Activated CD8-positive, alpha-beta T cell treated with anti-CD3 and anti-CD28 coated beads for 36 hours (primary cell): ENCODE results near the gene JPH4. TPM values are rescaled to one million over a fixed set of nuclear protein-coding genes. Genes with fewer than 3 reads are reported as not detected.

ENCODE experiments used
- ATAC-seq: fragments of 200-7000 bp; cut with Tn5 transposase; one replicate; pipeline ENCODE4 v1.10.0; 2021; ENCODE audit warnings: mild to moderate bottlenecking, moderate library complexity
- CTCF ChIA-PET: fragments of 350-600 bp; sonication (Branson Sonifier 250); formaldehyde crosslinking; loops from one replicate; lab custom pipeline; 2021; ENCODE audit warnings: antibody characterized with exemption; lab: Charles Lee
- POLR2A ChIA-PET: fragments of 350-600 bp; sonication (Branson Sonifier 250); formaldehyde crosslinking; loops from one replicate; lab custom pipeline; 2021; ENCODE audit warnings: antibody characterized with exemption; lab: Charles Lee
- DNase-seq: peaks from one replicate; pipeline ENCODE4 v3.0.0-alpha.2; 2020
- H3K27ac Mint-ChIP-seq: one replicate; pipeline ENCODE4 v1.8.0; 2021; ENCODE audit warnings: mild to moderate bottlenecking, mixed read lengths
- H3K27me3 Mint-ChIP-seq: one replicate; pipeline ENCODE4 v1.8.0; 2021; ENCODE audit warnings: mixed read lengths
- H3K36me3 Mint-ChIP-seq: one replicate; pipeline ENCODE4 v1.8.0; 2021; ENCODE audit warnings: low read depth, mixed read lengths
- H3K4me1 Mint-ChIP-seq: one replicate; pipeline ENCODE4 v1.8.0; 2021; ENCODE audit warnings: low read depth, mixed read lengths
- H3K4me3 Mint-ChIP-seq: one replicate; pipeline ENCODE4 v1.8.0; 2021; ENCODE audit warnings: mild to moderate bottlenecking, moderate library complexity, mixed read lengths
- H3K9me3 Mint-ChIP-seq: one replicate; pipeline ENCODE4 v1.8.0; 2021; ENCODE audit warnings: mixed read lengths
- CTCF ChIP-seq: fragments of 200-600 bp; IDR thresholded peaks from one replicate; pipeline ENCODE4 v1.8.0; 2022; ENCODE audit warnings: antibody characterized with exemption, mild to moderate bottlenecking
- intact Hi-C: fragments of 100-400 bp; cut with micrococcal nuclease; formaldehyde crosslinking; loops from one replicate; pipeline ENCODE4 v1.10.0; 2022
- total RNA-seq, 2 experiments: library from RNA; stranded (reverse); gene quantifications; one replicate each; pipeline ENCODE4 v1.2.3, GENCODE V29; 2021

The JPH4 gene
- total RNA-seq, 2 experiments from 2014 or later, result 0.25 to 0.51 TPM

GRCh38 chr14:23542261-23542660 lies 36.3 kb downstream of the JPH4 start:
- Mint-ChIP-seq H3K9me3 (no peaks in the 10 kb centered on the region), H3K27ac (no peak overlapping the region), H3K36me3 (no peaks in the 10 kb centered on the region), H3K27me3 (no peaks in the 10 kb centered on the region), H3K4me3 (no peak overlapping the region), H3K4me1 (no peaks in the 10 kb centered on the region)
- ATAC-seq (no peak), DNase-seq (no peak)
- POLR2A ChIA-PET, result no interaction called here
- no peak for TF ChIP-seq CTCF
- CTCF ChIA-PET, result interaction anchor here (1.0 to 8.3 kb wide), 3 partner anchors 12 to 63 kb away, joined by 3 to 78 read pairs (median 7); partner anchors contain the start of gene THTPA
- intact Hi-C loops, result no loop called here

GRCh38 chr14:23540141-23540469 lies 38.5 kb downstream of the JPH4 start:
- CTCF ChIA-PET, result interaction anchor here (0.7 to 8.3 kb wide), 13 partner anchors 9 to 92 kb away, joined by 3 to 78 read pairs (median 5); partner anchors contain the start of genes THTPA and ZFHX2
- Mint-ChIP-seq H3K36me3 (no peaks in the 10 kb centered on the region), H3K4me1 (no peaks in the 10 kb centered on the region), H3K27me3 (no peaks in the 10 kb centered on the region), H3K4me3 (no peak overlapping the region), H3K9me3 (no peaks in the 10 kb centered on the region), H3K27ac (no peak overlapping the region)
- intact Hi-C loops, result no loop called here
- ATAC-seq (no peak), DNase-seq (no peak)
- POLR2A ChIA-PET, result interaction anchor here (1.4 kb wide), 1 partner anchor 60 kb away, joined by 4 read pairs; no protein-coding TSS in a partner anchor
- TF ChIP-seq CTCF, result no peak

GRCh38 chr14:23539248-23540140 lies 39.1 kb downstream of the JPH4 start:
- peak; percentile 92 for ATAC-seq
- ChIA-PET CTCF (interaction anchor here (0.7 to 8.3 kb wide), 21 partner anchors 9 to 213 kb away, joined by 3 to 78 read pairs (median 5); partner anchors contain the start of genes THTPA and ZFHX2), POLR2A (interaction anchor here (1.4 kb wide), 1 partner anchor 60 kb away, joined by 4 read pairs; no protein-coding TSS in a partner anchor)
- no peak overlapping the region for H3K4me3 Mint-ChIP-seq
- intact Hi-C loops, result no loop called here
- no peaks in the 10 kb centered on the region for H3K4me1 Mint-ChIP-seq
- H3K27ac Mint-ChIP-seq, result no peak overlapping the region
- H3K27me3 Mint-ChIP-seq, result no peaks in the 10 kb centered on the region
- TF ChIP-seq CTCF, result peak; percentile 79
- H3K36me3 Mint-ChIP-seq, result no peaks in the 10 kb centered on the region
- H3K9me3 Mint-ChIP-seq, result no peaks in the 10 kb centered on the region
- DNase-seq, result peak; percentile 31

DNA sequence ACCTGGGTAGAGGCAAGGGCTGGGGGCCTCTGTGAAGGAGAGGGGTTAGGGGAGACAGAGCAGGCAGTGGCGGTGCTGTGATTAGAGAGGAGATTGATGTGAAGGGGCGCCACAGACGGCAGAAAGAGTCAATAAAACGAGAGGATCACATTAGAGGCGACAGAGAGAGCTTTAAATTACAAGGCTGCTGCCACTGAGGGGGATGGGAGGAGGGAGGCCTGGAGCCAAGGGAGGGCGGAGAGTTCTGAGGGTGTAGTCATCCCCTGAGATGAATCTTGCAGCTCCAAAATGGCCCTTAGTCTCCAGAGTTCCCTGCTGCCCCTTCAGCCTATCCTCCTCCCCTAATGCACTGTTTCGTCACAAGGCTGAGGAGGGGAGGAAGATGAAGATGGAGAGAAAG lies 39.8 kb downstream of the JPH4 start:
- no peaks in the 10 kb centered on the region for H3K9me3 Mint-ChIP-seq
- no peak overlapping the region for H3K4me3 Mint-ChIP-seq
- intact Hi-C loops, result no loop called here
- POLR2A ChIA-PET, result no interaction called here
- H3K4me1 Mint-ChIP-seq, result no peaks in the 10 kb centered on the region
- no peak for ATAC-seq
- no peaks in the 10 kb centered on the region for H3K27me3 Mint-ChIP-seq
- no peak for DNase-seq
- TF ChIP-seq CTCF, result no peak
- no peak overlapping the region for H3K27ac Mint-ChIP-seq
- H3K36me3 Mint-ChIP-seq, result no peaks in the 10 kb centered on the region
- CTCF ChIA-PET, result interaction anchor here (0.7 to 8.3 kb wide), 17 partner anchors 9 to 212 kb away, joined by 3 to 78 read pairs (median 5); partner anchors contain the start of genes THTPA and ZFHX2
